Activated naive CD4-positive, alpha-beta T cell treated with anti-CD3 and anti-CD28 coated beads, Interleukin-2, amount 50 U/mL, for 24 hours (primary cell): Measurements from ENCODE around the gene SAMD10.

Experiments used
- H3K27ac Mint-ChIP-seq: one replicate; pipeline ENCODE4 v1.8.0; 2021; ENCODE audit warnings: mild to moderate bottlenecking, mixed read lengths
- H3K27me3 Mint-ChIP-seq: one replicate; pipeline ENCODE4 v1.8.0; 2021; ENCODE audit warnings: mixed read lengths
- H3K36me3 Mint-ChIP-seq: one replicate; pipeline ENCODE4 v1.8.0; 2021; ENCODE audit warnings: mixed read lengths
- H3K4me1 Mint-ChIP-seq: one replicate; pipeline ENCODE4 v1.8.0; 2021; ENCODE audit warnings: mixed read lengths
- H3K4me3 Mint-ChIP-seq: one replicate; pipeline ENCODE4 v1.8.0; 2021; ENCODE audit warnings: mild to moderate bottlenecking, mixed read lengths
- H3K9me3 Mint-ChIP-seq: one replicate; pipeline ENCODE4 v1.8.0; 2021; ENCODE audit warnings: mixed read lengths

SAMD10 gene

DNA sequence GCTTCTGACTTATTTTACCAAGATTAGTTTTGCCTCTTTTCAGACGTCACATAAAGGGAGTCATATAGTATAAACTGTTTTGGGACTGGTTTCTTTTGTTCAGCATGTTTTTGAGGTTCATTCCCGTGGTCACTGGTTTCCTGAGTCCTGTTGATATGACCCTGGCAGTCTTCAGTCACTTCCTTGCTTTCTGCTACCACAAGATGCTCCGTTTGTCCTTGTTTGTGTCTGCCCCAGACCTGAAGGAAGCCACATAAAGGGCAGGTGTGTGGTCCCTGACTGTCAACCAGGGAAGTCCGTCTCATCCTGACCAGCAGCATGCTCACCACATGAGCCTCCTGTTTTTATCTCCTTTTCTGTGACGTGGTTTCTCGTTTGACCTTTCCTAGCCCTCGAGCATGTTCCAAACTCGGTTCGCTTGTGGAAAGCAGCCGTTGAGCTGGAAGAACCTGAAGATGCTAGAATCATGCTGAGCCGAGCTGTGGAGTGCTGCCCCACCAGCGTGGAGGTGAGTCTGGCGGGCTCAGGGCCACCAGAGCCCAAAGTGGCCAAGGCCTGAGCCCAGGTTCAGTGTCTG is 30.5 kb upstream of the SAMD10 start:
- H3K4me3 Mint-ChIP-seq = peak overlapping the region; percentile 42

DNA sequence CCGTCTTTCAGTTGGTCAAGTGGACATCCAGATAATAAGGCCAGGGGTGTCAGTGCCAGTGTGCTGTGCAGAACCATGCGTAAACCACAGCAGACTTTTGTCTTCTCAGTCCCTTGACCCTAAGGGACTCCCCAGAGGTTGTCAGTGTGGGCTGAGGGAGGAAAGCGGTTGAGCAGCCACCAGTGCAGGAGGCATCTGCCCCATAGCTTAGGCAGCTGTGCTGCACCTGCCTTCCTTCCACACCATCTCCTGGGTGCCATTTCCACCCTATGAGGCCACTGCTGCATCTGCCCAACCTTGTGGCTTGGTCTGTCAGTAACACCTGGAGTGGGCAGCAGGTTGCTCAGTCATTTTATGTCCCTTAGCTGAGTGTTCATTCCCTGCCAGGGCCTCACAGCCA is 27.5 kb upstream of the SAMD10 start:
- no peaks in the 10 kb centered on the region for H3K9me3 Mint-ChIP-seq
- peaks cover 21% of the 10 kb centered on the region for H3K36me3 Mint-ChIP-seq
- no peak overlapping the region for H3K4me3 Mint-ChIP-seq
- no peak overlapping the region for H3K27ac Mint-ChIP-seq
- H3K27me3 Mint-ChIP-seq = no peaks in the 10 kb centered on the region
- H3K4me1 Mint-ChIP-seq = peaks cover 66% of the 10 kb centered on the region

More for the DNA sequence above, 30.5 kb upstream of the SAMD10 start:
- Mint-ChIP-seq H3K27ac (peak overlapping the region; percentile 79), H3K27me3 (no peaks in the 10 kb centered on the region), H3K36me3 (peaks cover 28% of the 10 kb centered on the region), H3K4me1 (peaks cover 67% of the 10 kb centered on the region), H3K9me3 (no peaks in the 10 kb centered on the region)

DNA sequence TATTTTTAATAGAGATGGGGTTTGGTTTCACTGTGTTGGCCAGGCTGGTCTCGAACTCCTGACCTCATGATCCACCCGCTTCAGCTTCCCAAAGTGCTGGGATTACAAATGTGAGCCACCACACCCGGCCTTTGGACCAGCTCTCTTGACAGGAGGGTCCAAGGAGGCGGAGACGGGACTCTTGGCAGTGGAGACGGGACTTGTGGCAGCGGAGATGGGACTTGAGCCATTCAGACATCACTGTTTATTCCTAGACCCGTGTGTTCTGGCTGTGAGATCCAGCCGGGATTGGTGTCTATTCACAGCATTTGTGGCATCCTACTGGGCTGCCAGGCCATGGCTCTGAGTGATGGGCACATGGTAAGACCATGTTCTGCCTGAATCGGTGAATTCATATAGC is 27.0 kb upstream of the SAMD10 start:
- Mint-ChIP-seq H3K4me3 (no peak overlapping the region), H3K36me3 (peaks cover 23% of the 10 kb centered on the region), H3K4me1 (peaks cover 68% of the 10 kb centered on the region), H3K27ac (no peak overlapping the region), H3K9me3 (no peaks in the 10 kb centered on the region), H3K27me3 (no peaks in the 10 kb centered on the region)

DNA sequence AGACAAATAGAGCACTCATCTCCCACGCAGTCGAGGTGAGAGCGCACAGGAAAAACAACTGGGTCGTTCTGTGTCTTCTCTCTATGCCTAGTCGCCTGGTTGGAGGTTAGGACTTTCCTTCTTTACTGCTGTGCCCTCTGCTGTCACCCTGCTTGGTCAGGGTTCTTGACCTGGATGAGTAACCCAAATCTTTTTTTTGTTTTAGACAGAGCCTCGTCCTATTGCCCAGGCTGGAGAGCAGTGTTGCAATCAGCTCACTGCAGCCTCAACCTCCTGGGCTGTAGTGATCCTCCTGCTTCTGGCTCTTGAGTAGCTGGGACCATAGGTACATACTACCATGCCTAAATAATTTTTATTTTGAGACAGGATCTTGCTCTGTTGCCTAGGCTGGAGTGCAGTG is 26.0 kb upstream of the SAMD10 start:
- H3K4me1 Mint-ChIP-seq = peaks cover 60% of the 10 kb centered on the region
- peaks cover 25% of the 10 kb centered on the region for H3K36me3 Mint-ChIP-seq
- peak overlapping the region; percentile 44 for H3K4me3 Mint-ChIP-seq
- H3K27me3 Mint-ChIP-seq = no peaks in the 10 kb centered on the region
- no peaks in the 10 kb centered on the region for H3K9me3 Mint-ChIP-seq
- H3K27ac Mint-ChIP-seq = peak overlapping the region; percentile 73

DNA sequence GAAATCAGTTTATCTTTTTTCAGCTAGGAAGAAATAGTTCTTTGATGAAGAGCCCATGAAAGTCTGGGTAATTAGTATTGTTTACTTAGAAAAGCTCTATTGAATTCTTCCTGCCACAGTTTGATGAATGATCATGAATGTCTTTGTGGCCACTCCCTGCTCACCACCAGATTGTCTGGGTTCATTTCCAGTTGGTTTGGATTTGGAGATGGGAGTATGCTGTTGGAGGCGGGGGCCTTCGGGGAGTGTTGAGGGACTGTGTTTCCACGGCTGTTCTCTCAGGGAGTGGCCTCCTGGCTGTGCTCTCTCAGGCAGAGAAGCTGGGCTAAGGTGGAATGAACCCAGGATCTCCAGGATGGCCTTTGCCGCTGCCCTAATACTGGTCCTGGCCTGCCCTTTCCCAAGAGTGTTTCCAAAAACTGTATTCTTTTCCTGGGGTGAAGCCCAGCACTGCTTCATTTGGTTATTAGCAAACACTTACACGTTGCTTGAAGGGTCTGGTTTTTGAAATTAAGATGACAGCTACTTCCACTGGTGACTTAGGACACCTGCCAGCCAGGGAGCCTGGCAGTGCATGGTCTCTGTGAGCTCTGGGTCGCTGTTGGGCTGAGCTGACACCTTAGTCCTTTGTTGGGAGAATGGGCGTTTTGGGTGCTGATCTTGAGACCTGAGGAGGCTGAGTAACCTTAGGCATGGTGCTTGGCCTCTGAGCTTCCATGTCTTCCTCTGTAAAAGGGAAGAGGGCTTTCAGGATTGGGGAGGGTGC is 24.7 kb upstream of the SAMD10 start:
- Mint-ChIP-seq H3K27me3 (no peaks in the 10 kb centered on the region), H3K4me3 (no peak overlapping the region), H3K9me3 (no peaks in the 10 kb centered on the region), H3K27ac (peak overlapping the region; percentile 23), H3K4me1 (peaks cover 49% of the 10 kb centered on the region), H3K36me3 (peaks cover 19% of the 10 kb centered on the region)

DNA sequence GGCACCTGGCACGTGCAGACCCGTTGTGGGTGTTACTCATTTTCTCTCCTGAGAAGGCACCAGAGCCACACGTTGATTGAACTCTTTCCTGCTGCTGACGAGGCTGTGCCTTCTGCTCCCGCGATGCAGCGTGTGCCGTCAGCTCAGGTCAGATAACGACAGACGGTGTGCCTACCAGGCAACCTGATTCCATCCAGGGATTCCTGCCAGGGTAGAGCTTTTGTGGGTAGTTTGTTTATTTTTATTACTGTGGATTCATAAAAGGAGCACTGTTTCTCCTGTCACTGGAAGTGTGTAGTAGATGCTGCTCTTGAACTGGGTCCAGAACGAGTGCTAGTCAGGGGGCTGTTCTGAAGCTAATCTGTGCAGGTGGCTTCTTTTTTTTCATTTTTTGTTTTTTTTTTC is 22.2 kb upstream of the SAMD10 start:
- Mint-ChIP-seq H3K4me1 (peaks cover 35% of the 10 kb centered on the region), H3K27me3 (no peaks in the 10 kb centered on the region), H3K4me3 (peak overlapping the region; percentile 68), H3K9me3 (no peaks in the 10 kb centered on the region), H3K36me3 (peaks cover 13% of the 10 kb centered on the region), H3K27ac (peak overlapping the region; percentile 88)

DNA sequence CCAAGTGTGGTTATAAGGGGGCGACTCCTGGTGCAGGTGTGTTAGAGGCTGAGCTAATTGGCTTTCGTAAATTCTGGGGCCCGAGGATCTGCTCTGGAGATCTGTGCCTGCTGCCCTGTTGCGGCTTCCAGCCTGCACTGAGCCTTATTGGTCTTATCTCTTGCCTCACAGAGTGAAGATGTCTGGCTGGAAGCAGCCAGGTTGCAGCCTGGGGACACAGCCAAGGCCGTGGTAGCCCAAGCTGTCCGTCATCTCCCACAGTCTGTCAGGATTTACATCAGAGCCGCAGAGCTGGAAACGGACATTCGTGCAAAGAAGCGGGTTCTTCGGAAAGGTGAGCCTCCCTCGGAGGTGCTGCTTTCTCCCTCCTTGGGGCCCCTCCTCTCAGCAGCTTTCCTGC is 21.5 kb upstream of the SAMD10 start:
- peaks cover 32% of the 10 kb centered on the region for H3K4me1 Mint-ChIP-seq

DNA sequence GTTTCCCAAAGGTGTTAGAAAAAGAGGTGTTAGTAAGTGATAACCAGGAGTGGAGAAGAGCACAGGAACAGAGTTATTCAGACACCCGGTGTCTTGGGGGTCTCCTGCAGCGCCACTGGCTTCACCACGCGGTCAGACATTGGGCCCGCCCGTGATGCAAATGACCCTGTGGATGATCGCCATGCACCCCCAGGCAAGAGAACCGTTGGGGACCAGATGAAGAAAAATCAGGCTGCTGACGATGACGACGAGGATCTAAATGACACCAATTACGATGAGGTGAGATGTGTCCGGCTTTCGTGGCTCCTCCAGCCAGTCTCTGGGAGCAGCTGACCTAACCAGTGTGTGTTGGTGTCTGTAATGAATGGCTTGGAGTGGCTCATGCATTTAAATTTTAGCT is 3.5 kb upstream of the SAMD10 start:
- H3K4me1 Mint-ChIP-seq = peaks cover 48% of the 10 kb centered on the region
- no peaks in the 10 kb centered on the region for H3K27me3 Mint-ChIP-seq
- peak overlapping the region; percentile 70 for H3K4me3 Mint-ChIP-seq
- H3K36me3 Mint-ChIP-seq = peaks cover 19% of the 10 kb centered on the region
- peak overlapping the region; percentile 18 for H3K27ac Mint-ChIP-seq
- no peaks in the 10 kb centered on the region for H3K9me3 Mint-ChIP-seq

More for the DNA sequence above, 21.5 kb upstream of the SAMD10 start:
- Mint-ChIP-seq H3K9me3 (no peaks in the 10 kb centered on the region), H3K27me3 (no peaks in the 10 kb centered on the region), H3K27ac (no peak overlapping the region), H3K36me3 (peaks cover 11% of the 10 kb centered on the region), H3K4me3 (no peak overlapping the region)

DNA sequence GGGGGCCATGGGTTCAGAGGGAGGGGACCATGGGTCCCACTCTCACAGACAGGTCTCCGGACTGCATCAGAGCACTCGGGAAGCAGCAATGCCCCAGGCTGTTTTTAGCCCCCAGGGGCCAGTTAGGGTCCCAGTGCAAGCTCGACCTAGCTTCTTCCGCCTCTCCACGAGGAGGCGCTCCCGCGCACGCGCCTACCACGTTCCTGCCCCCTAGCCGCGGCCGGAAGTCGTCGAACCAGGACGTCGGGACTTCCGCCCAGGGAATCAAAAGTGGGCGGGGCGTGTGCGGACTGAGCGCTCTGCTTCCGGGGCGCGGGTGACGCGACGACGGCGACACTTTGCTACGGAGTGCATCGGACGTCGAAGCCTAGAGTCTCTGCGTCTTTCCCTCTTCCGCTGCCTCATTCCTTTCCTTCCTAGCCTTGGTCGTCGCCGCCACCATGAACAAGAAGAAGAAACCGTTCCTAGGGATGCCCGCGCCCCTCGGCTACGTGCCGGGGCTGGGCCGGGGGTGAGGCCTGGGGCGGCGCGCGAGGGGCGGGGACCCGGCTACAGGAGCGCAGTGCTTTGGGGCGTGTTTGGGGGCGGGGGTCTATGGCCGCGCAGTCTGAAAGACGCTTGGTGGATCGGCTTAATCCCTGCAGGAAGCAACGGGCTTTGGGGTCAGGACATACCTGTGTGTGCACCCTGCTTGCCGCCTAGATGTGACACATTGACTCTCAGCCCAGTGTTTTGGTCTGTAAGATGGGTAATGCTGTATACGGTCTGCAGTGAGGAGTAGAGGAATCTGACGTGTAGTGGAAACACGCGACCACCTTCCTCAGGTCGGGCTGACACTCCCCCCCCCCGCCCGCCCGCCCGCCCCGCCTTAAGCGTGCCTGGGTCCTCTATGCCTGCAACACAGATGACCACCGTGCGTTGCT is 1.6 kb upstream of the SAMD10 start, which contains the start of gene PRPF6:
PRPF6 (plus strand) TSS at position 327 of the 923 bp plus-strand sequence; CDS start at position 441, 114 bp downstream.
- Mint-ChIP-seq H3K27ac (peak within 1 kb of the TSS; percentile 98), H3K4me1 (peaks cover 67% of the 10 kb centered on the region), H3K27me3 (no peaks in the 10 kb centered on the region), H3K4me3 (peak within 1 kb of the TSS; percentile 98), H3K36me3 (peaks cover 19% of the 10 kb centered on the region), H3K9me3 (no peaks in the 10 kb centered on the region)

DNA sequence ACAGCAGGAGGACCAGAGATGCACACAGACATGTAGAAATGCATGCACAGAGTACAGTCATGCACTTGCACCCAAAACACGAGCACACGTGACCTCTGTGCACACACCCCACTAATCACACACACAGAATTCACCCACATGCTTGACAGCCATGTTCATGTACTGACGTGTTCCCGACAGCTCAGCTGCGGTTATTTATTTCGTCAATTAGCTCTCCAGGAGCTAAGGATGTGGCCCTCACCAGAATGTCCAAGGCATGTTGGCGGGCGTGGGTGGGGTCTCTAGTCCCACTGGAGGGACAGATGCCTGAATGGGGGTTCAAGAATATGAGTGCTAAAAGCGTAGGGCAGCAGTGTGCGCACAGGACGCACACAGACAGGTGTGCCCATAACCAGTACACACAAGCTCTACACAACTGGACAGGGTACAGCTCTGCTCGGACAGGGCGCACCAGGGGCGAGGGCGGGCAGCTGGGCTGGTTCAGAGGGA is 919 bp upstream of the SAMD10 start:
- Mint-ChIP-seq H3K4me1 (peaks cover 70% of the 10 kb centered on the region), H3K27ac (peak overlapping the region; percentile 98), H3K4me3 (peak overlapping the region; percentile 98), H3K27me3 (no peaks in the 10 kb centered on the region), H3K9me3 (no peaks in the 10 kb centered on the region), H3K36me3 (peaks cover 16% of the 10 kb centered on the region)

DNA sequence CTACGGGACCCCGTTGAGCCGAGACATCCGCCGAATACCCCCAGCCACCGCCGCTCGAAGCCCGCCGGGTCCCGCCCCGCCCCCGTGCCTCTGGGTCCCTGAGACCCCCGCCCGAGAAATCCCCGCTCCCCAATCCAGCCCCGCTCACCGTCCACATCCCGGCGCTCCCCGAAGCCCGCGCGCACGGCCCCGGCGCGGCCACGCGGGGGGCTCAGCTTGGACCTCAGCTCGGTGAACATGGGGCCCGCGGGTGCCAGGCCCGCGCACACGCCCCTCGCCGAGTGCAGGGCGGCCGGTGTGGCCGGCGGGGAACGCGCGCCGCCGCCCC is 249 bp downstream of the SAMD10 start:
- no peak overlapping the region for H3K27ac Mint-ChIP-seq
- H3K4me3 Mint-ChIP-seq = peak overlapping the region; percentile 84
- peaks cover 68% of the 10 kb centered on the region for H3K4me1 Mint-ChIP-seq
- H3K27me3 Mint-ChIP-seq = no peaks in the 10 kb centered on the region
- H3K9me3 Mint-ChIP-seq = no peaks in the 10 kb centered on the region
- H3K36me3 Mint-ChIP-seq = peaks cover 13% of the 10 kb centered on the region

DNA sequence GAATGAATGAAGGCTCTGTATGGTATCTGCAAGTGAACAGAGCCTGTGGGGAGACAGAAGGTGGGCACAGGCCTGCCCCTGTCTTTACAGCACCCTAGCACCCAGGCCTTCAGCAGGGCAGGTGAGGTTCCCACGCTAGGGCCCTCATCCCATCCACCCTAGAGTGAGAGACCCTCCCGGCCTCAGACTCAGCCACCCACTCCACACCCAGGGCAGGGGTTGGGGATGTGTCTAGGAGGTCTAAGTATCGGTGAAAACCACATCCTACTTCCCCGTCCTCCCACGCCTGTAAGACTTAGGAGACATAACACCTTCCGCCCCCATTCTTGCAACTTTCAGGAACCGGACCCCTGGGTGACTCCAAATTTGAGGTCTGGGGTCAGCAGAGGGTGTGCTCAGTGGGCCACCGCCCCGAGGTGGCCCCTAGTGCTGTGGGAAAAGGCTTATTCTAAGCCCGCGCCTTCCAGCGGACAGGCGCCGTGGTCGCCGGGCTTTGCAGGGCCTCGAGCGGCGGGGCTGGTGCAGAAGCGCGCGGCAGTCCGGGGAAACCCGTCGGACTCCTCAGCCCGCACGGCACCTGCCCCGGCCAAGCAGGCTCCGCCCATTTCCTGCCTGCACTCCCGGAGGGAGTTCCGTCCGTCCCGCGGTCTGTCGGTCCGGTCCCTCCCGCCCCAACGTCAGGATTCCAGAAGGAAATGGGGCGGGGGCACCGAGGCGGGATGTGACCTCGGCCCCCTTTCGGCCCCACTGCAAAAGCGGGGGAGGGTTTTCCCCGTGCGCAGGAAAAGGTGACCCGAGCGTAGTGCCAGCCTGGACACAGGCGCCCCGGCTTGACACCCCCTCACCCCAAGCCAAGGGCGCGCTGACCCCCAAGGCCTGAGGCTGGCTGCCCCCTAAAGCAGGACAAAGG is 868 bp downstream of the SAMD10 start:
- Mint-ChIP-seq H3K36me3 (peaks cover 13% of the 10 kb centered on the region), H3K4me1 (peaks cover 74% of the 10 kb centered on the region), H3K27ac (peak overlapping the region; percentile 80), H3K9me3 (no peaks in the 10 kb centered on the region), H3K27me3 (no peaks in the 10 kb centered on the region), H3K4me3 (peak overlapping the region; percentile 84)

DNA sequence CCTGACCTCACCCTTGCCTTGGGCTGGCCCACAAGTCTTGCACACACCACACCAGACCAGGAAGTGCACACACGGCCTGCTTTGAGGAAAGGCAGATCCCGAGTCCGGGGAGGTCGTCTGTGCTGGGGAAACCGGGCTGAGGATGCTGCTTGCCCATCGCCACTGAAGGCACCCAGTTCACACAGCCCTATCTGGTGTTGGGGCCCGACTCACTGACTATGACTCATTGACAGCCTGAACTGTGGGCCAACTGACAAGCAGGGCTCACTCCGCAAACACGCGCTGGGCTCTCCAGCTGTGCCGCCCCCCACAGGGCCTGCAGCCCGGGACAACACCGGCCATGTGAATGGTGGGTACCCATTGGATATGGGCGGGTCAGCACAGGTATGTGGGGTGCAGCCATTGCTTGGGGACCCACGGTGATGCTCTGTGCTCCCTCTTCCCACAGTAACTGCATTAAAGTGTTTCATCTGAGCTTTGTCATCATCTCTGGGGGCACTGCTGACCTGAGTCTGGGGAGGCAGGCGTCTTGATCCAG is 1.6 kb downstream of the SAMD10 start:
- H3K27ac Mint-ChIP-seq = peak overlapping the region; percentile 80
- H3K36me3 Mint-ChIP-seq = peaks cover 8% of the 10 kb centered on the region
- peak overlapping the region; percentile 84 for H3K4me3 Mint-ChIP-seq
- no peaks in the 10 kb centered on the region for H3K9me3 Mint-ChIP-seq
- no peaks in the 10 kb centered on the region for H3K27me3 Mint-ChIP-seq
- H3K4me1 Mint-ChIP-seq = peaks cover 72% of the 10 kb centered on the region

DNA sequence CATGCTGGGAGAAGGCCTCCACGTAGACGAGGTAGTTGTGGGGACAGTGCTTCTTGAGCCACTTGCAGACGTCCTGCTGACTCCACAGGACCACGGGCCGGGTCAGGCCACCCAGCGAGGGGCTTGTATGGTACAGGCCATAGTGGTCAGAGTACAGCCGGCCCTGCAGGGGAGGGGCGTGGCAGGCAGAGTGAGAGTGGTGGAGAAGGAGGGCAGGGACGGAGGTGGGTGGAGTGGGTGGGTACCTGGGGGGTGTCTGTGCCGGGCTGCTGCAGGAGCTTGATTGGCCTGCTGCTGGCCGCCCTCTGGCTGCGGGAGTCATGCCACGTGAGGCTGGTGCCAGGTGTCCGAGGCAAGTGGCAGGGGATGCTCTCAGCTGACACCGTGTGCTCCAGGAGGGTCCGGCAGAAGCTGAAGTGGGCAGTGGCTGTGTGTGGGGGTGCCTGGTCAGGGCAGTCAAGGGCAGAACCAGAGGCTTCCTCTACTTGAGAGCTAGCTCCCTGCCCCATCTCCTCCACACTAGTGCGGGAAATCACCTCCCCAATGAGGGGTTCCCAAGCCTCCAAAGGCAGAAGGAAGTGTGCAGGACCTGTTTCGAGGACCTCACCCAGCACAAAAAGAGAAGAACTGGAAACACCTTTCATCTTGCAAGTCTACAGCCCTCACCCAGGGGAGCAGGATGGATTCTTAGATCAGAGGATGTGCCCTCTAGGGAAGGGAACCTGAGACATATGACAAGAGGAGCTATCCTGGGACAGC is 2.3 kb downstream of the SAMD10 start:
- Mint-ChIP-seq H3K36me3 (peaks cover 4% of the 10 kb centered on the region), H3K27ac (peak overlapping the region; percentile 80), H3K4me1 (peaks cover 66% of the 10 kb centered on the region), H3K9me3 (no peaks in the 10 kb centered on the region), H3K27me3 (no peaks in the 10 kb centered on the region), H3K4me3 (peak overlapping the region; percentile 84)
